Osteocyte (in vitro differentiated cells): ENCODE results near the gene TENT5A. TPM values are rescaled to one million over a fixed set of nuclear protein-coding genes. Genes with fewer than 3 reads are reported as not detected.

Source experiments
- DNase-seq: peaks from one replicate; pipeline ENCODE4 v3.0.0; 2021; ENCODE audit warnings: mixed read lengths; ENCODE audit not compliant: unreplicated experiment; ENCODE audit errors: extremely low spot score
- H3K27ac Mint-ChIP-seq: one replicate; pipeline ENCODE4 v1.8.0; 2021; ENCODE audit warnings: mild to moderate bottlenecking, mixed read lengths; ENCODE audit not compliant: unreplicated experiment
- H3K27me3 Mint-ChIP-seq: one replicate; pipeline ENCODE4 v1.8.0; 2021; ENCODE audit warnings: mixed read lengths; ENCODE audit not compliant: unreplicated experiment
- H3K36me3 Mint-ChIP-seq: one replicate; pipeline ENCODE4 v1.8.0; 2021; ENCODE audit warnings: mixed read lengths; ENCODE audit not compliant: unreplicated experiment
- H3K4me1 Mint-ChIP-seq: one replicate; pipeline ENCODE4 v1.8.0; 2021; ENCODE audit warnings: mixed read lengths; ENCODE audit not compliant: unreplicated experiment
- H3K4me3 Mint-ChIP-seq: one replicate; pipeline ENCODE4 v1.8.0; 2021; ENCODE audit warnings: mild to moderate bottlenecking, moderate library complexity, mixed read lengths; ENCODE audit not compliant: unreplicated experiment
- H3K9me3 Mint-ChIP-seq: one replicate; pipeline ENCODE4 v1.8.0; 2021; ENCODE audit warnings: mixed read lengths; ENCODE audit not compliant: unreplicated experiment
- CTCF ChIP-seq: fragments of 200-600 bp; sonication (generic); IDR thresholded peaks from 2 replicates; pipeline ENCODE4 v1.5.0; 2021; ENCODE audit warnings: antibody characterized with exemption, mild to moderate bottlenecking, moderate library complexity
- total RNA-seq: library from RNA; stranded (reverse); gene quantifications from 2 replicates; pipeline ENCODE4 v1.2.1, GENCODE V29; 2021

Gene TENT5A
- total RNA-seq, 1 donor from 2014 or later: 25.8 TPM

GRCh38 chr6:81795890-81796289, 43.4 kb upstream of the TENT5A start:
- Mint-ChIP-seq H3K27me3 (no peaks in the 10 kb centered on the region), H3K27ac (no peak overlapping the region), H3K4me1 (peaks cover 34% of the 10 kb centered on the region), H3K36me3 (no peaks in the 10 kb centered on the region), H3K4me3 (no peak overlapping the region), H3K9me3 (peaks cover 10% of the 10 kb centered on the region)
- no peak for TF ChIP-seq CTCF
- no peak for DNase-seq

- no peak for DNase-seq
- Mint-ChIP-seq H3K4me3 (no peak overlapping the region), H3K27ac (no peak overlapping the region), H3K9me3 (peaks cover 10% of the 10 kb centered on the region), H3K27me3 (no peaks in the 10 kb centered on the region), H3K4me1 (peaks cover 21% of the 10 kb centered on the region), H3K36me3 (no peaks in the 10 kb centered on the region)
- no peak for TF ChIP-seq CTCF
Measured at GRCh38 chr6:81793821-81794475, 41.5 kb upstream of the TENT5A start.

DNA sequence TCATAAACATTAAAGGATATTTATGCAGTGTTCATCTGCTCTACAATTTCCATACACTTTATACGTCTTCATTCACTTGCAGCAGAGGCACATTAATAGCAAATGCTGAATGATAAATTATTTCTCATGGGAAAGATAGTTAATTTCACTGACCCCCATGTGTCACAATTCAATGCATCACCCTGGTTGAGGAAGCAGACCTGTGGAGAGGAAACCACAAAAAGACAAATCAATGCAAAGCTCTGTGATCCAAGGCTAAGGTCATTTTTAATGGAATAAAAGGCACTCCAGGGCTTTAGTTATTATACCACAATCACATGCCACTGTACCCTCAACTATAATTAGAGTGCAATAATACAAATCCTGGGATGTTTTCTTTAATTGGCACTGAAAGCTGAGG, 40.3 kb upstream of the TENT5A start:
- Mint-ChIP-seq H3K36me3 (no peaks in the 10 kb centered on the region), H3K9me3 (peaks cover 10% of the 10 kb centered on the region), H3K27ac (no peak overlapping the region), H3K4me3 (no peak overlapping the region), H3K27me3 (no peaks in the 10 kb centered on the region), H3K4me1 (peaks cover 14% of the 10 kb centered on the region)
- TF ChIP-seq CTCF: no peak
- no peak for DNase-seq

- Mint-ChIP-seq H3K4me1 (peaks cover 23% of the 10 kb centered on the region), H3K27ac (no peak overlapping the region), H3K27me3 (no peaks in the 10 kb centered on the region), H3K9me3 (peaks cover 10% of the 10 kb centered on the region), H3K4me3 (no peak overlapping the region), H3K36me3 (no peaks in the 10 kb centered on the region)
- DNase-seq: no peak
- no peak for TF ChIP-seq CTCF
Measured at GRCh38 chr6:81791756-81792155, 39.3 kb upstream of the TENT5A start.

- DNase-seq: no peak
- H3K4me1 Mint-ChIP-seq: peaks cover 26% of the 10 kb centered on the region
- no peak for TF ChIP-seq CTCF
- no peaks in the 10 kb centered on the region for H3K27me3 Mint-ChIP-seq
- no peak overlapping the region for H3K27ac Mint-ChIP-seq
- H3K4me3 Mint-ChIP-seq: no peak overlapping the region
- H3K9me3 Mint-ChIP-seq: no peaks in the 10 kb centered on the region
- H3K36me3 Mint-ChIP-seq: no peaks in the 10 kb centered on the region
Measured at GRCh38 chr6:81790034-81790433, 37.6 kb upstream of the TENT5A start.
